OCI-M1 (cell line): ENCODE measurements around the gene TUT1.
"Not testable (repeated sequence)": the region's sequence is repeated elsewhere in the genome, so short reads cannot be mapped to it uniquely, and the experiment has no call there.

ENCODE experiments used
- DNase-seq: peaks from one replicate; lab custom pipeline; 2025; lab: John Stamatoyannopoulos, UW

Gene TUT1

DNA sequence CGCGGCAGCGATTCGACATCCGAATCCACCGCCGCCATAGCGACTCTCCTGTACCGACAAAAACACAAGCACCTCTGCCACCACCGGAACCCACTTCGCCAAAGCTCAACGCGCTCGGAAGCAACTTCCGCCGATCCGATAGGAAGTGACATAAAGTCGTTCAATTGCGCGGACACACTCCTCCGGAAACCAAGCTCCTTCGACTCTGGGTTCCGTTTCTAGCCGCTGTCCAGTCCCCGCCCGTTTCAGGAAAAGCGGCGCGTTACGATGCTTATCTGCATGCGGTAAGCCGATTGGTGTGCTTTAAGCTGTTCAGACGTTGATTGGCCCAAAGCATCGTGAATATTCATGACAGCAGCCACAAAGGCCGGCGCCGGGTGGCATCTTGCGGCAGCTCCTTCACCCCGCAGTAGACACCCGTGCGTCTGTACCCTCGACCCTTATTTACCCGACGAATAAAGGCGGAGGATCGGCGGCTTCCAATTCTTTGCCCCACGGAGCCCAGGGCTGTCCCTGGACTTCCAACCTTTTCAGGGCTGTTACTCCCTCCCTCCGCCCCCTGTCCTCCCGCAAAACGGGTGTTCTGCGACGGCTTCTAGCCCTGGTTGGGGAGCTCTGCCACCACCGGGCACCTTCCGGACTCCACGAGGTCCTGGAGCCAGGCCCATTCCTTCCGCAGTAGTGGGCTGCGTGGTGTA is at the start of gene TUT1:
Gene TUT1 (minus strand): TSS at position 76 of the 698 bp plus-strand sequence. CDS start 38 bp downstream, at position 38.
- DNase-seq: peak; percentile 99

DNA sequence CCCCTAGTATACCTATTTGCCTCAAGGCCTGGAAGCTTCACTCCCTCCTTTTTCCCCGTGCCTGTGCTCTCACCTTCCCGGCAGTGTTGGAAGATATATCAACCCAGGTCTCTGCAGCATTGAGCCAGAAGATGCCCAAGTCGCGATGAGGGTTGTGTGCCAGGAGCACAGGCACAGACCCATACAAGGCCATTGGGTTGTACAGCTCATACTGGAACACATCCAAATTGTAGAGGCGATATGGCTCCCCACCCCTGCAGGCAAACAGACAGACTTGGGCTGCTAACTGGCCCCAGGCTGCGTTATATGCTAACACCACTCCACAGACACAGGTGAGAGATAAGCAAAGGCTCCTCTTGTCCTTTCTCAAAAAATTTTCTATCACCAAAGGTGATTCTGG is 41.2 kb upstream of the TUT1 start:
- DNase-seq: no peak

DNA sequence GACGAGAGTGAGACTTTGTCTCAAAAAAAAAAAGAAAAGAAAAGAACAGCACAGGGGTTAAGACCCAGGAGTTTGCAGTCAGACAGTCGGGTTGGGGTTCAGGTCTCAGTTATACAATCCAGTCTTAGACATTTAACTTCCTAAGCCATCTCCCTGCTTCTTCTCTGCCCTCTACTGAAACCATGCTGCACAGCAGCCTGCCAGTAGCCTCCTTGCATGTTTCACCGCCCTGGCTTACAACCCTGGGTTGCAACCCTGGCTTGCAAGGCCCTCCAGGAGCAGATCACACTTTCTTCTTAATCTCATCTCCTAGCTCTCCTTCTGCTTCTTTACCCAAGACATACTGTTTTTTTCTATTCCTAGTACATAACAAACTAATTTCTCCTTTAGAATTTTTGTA is 36.4 kb upstream of the TUT1 start:
- DNase-seq: no peak

GRCh38 chr11:62622476-62623089 is 31.3 kb upstream of the TUT1 start:
- DNase-seq: no peak

DNA sequence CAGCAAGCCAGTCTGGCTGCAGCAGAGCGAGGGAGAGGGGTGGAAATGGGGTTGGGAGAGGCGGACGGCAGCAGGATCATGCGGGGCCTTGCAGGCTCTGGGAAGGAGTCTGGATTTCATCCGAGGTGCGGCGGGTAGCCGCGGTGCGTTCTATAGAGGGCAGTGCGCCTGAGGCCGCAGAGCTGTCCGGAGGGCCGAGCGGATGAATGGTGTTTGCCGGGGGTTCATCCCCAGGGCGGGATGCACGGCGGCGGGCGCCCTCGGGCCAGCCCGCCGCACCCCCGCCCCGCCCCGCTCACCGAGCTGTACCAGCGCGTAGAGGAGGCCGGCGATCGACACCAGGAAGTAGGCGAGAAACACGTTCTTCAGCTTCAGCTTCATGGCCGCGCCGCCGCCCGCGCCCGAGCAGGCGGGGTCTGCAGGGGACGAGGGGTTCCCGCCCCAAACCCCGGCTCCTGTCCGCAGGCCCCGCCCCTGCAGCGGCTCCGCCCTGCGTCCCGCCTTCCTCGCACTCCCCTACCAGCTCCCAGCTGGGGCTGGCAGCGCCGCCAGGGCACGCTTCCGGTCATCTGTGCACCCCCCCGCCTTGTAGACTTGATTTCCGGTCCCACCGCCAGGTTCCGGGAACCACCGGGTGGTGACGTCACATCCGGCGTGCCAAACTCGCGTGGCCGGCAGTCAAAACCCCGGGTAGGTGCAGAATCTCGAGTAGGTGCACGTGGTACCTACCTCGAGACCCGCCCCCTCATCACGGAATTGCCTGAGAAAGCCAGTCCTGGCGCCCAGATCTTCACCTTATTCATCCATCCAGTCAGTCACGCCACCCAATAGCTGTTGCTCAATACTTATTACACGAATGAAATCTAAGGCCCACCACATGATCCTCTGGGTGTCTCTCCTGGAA is 30.5 kb upstream of the TUT1 start, which contains the start of gene B3GAT3:
Gene B3GAT3 (minus strand): TSS at position 420 of the 904 bp plus-strand sequence. CDS start 39 bp downstream, at position 381.
- DNase-seq: peak; percentile 99

GRCh38 chr11:62621027-62621566 is 29.8 kb upstream of the TUT1 start:
- DNase-seq: no peak

DNA sequence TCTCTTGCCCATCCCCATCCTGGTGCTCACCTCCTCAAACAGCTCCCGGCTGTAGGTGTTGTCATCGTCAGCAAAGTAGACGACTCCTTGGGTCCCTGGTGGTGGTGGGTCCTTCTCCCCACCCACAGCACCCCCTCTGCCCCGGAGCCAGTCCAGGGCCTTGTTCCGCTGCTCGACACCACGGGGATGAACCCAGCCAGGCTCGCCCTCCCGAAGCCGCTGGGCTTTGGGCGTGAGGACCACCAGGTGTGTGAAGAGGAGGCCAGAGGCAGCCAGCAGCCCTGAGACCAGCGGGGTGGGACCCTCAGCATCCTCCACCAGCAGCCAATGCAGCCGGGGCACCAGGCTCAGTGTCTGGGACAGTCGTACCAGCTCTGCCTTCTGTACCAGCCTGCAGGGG is 25.6 kb upstream of the TUT1 start:
- DNase-seq: not testable (repeated sequence)

DNA sequence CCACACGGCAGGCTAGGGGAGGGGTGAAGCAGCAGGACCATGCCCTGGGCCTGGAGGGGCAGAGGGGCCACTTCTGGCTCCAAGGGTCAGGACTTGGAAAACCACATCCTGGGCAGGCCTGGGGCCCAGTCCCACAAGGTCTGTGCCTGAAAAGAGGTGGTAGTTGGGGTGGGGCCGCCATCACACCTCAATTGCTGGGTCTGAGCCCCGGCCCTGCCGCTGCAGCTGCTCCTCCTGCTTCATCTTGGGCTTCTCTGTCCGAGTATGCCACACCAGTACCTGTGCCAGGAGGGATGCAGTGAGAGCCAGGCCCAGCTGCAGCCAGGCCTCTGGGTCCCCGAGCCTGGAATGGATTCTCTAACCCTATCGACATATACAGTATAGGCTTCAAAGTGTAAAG is 24.2 kb upstream of the TUT1 start:
- no peak for DNase-seq

DNA sequence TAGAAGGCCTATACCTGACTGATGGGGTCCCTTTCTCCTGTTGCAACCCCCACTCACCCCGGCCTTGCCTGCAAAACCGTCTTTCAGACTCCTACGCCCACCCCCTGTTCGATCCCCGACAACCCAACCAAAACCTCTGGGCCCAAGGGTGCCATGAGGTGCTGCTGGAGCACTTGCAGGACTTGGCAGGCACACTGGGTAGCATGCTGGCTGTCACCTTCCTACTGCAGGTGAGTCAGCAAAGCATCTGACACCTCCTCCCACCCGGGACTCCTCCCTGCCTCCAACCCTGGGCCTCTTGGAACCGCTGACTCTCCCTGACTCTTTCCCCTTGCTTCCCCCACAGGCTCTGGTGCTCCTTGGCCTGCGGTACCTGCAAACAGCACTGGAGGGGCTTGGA is 23.0 kb upstream of the TUT1 start:
- no peak for DNase-seq

DNA sequence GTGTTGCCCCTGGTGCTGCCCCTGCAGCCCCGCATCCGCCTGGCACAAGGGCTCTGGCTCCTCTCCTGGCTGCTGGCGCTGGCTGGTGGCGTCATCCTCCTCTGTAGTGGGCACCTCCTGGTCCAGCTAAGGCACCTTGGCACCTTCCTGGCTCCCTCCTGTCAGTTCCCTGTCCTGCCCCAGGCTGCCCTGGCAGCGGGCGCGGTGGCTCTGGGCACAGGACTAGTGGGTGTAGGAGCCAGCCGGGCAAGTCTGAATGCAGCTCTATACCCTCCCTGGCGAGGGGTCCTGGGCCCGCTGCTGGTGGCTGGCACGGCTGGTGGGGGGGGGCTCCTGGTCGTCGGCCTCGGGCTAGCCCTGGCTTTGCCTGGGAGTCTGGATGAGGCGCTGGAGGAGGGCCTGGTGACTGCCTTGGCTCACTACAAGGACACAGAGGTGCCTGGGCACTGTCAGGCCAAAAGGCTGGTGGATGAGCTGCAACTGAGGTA is 22.0 kb upstream of the TUT1 start:
- DNase-seq: no peak

DNA sequence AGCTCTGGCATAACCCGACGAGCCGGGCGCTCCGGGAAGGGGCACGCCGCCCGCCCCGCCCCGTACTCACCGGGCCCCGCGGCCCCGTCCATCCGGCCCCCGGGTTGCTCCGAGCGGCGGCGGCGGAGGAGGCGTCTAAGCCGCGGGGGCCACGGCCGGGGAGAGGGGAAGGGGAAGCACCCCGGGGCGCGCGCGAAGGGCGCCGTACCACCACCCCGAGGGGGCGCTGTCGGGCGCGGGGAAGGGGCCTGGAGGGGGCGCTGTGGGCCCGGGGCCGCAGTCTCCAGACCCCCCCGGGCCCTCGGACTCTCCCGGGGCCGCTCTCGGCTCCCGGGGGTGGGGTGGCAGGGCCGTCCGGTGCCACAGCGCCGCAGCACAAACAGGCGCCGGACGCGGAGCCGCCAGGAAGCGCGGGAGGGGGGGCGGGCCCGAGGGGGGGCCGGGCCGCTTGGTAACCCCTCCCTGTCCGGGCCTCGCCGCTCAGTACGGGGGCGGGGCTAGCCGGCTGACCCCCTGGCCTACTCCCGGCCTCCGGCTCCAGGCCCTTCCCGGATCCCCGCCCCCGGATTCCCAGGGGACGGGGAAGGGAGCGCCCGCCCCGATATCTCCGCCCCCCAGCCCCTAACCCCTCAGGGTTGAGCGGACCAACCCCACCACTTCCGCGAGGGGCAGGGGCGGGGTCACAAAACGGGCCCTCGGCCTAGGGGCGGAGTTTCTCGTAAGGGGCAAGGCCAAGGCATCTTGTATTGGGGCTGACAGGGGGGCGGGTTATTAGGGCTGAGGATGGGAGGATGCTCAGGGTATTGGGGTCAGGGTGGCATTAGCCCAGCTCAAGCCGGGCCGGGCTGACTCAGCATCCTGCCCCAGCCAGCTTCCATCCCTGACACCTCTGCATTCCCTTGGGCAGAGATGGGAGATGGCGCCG is 21.3 kb upstream of the TUT1 start, which contains the start of the genes EML3 and ROM1:
Gene EML3 (minus strand): TSS at position 410 of the 925 bp plus-strand sequence. CDS start 318 bp downstream, at position 92.
Gene ROM1 (plus strand): TSS at position 892 of the 925 bp plus-strand sequence. CDS start 25 bp downstream, at position 917.
- peak; percentile 89 for DNase-seq

GRCh38 chr11:62611705-62612365 is 20.5 kb upstream of the TUT1 start:
- DNase-seq: peak; percentile 71

- DNase-seq: no peak
These were observed 19.7 kb upstream of the TUT1 start for GRCh38 chr11:62610814-62611704.

DNA sequence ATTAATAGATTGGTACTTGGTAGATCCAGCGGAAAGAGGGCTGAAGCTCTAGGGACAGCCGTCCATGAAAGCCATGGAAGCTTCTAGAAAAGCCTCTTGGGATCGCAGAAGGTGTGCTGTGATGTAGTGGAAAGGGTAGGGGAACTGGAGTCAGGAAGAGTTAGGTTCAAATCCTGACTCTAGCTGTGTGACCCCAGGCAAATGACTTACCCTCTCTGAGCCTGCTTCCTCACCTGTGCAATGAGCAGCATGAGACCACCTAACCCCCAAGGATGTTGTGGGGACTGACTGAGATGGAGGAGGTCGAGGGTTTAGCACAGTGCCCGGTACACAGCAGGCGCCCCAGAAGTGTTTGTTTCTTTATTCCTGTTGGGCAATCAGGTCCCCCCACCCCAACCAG is 19.1 kb upstream of the TUT1 start:
- DNase-seq: no peak

DNA sequence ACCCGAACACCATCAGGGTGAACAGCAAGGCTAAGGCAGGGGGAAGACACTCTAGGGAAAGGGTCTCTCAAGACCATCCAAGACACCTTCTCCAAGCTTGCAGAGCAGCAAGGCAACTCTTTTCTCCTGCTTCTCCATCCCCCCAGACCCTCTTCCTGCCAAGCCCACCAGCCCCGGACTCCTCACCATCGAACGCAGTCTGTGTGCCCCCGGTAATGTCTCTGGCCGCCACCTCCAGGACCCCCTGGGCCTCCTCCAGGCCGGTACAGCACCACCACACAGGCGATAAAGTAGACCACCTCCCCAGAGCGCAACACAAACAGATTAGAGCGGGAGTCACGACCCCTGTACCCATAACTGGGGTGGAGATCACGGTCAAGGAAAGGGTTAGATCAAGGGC is 17.5 kb upstream of the TUT1 start:
- DNase-seq: no peak

DNA sequence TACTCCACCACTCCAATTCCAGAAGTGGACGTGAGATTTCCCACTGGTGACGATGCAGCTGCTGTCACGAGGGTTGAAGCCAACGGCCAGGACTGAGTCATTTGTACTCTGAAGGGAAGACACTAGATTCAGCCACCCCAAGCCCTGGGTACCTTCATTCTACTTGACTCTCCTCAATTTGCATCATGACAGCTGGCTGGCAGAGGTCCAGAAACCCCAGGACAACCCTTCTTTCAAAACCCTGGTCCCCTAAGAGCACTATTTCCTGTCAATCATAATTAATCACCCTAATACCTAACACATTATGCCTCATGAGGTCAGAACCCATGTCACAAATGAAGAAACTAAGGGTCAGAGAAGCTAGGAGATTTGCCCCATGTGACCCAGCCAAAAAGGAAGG is 16.4 kb upstream of the TUT1 start:
- DNase-seq: no peak

DNA sequence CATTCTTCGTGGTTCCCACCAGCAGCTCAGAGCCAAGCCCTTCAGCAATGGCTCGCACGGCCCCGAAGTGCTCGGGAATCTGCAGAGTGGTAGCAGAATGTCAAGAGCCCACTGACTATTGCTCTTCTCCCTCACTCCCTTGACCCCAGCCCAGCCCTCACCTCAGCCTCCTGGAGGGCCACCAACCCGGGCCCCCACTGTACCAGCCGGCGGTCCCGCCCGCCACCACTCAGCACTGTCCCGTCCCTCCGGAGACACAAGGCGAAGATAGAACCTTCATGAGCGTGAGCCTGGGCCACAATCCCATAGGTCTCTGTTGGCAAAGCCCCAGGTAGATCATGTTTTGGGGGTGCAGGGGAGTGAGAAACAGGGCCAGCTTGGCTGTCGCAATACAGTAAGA is 14.6 kb upstream of the TUT1 start:
- no peak for DNase-seq

GRCh38 chr11:62605467-62605866 is 14.1 kb upstream of the TUT1 start:
- DNase-seq: no peak

DNA sequence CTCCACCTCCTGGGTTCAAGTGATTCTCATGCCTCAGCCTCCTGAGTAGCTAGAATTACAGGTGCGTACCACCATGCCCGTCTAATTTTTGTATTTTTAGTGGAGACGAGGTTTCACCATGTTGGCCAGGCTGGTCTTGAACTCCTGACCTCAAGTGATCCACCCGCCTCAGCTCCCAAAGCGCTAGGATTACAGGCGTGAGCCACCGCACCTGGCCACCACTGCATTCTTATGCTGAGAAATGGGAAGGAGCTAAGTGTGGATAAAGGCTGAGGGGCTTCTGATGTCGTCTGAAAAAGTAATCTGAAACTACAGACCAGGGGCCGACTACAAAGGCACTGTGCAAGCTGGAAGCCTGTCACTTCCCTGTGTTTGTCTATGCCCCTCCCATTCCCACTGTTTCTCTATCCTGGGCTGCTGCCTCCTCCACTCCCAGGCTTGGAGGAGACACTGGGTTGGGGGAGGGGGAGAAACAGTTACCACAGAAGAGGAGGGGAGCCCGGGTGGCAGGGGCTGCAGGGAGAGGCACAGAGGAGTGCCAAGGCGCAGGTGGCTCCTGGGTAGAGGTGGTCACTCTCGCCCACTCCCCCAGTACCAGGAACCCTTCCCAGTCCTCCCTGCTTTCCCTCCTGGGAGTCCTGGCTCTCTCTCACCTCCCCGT is 13.3 kb upstream of the TUT1 start:
- no peak for DNase-seq
